MM.1S (cell line): ENCODE data around the gene WNT10A.

Source experiments
- DNase-seq: peaks from one replicate; pipeline ENCODE4 v3.0.0-alpha.2; 2015
- H2AFZ ChIP-seq: fragments of 300-600 bp; sonication (generic); 2 replicates; pipeline ENCODE4 v1.6.0; 2016; ENCODE audit warnings: antibody characterized with exemption, low read length
- H3F3A ChIP-seq: fragments of 300-600 bp; sonication (generic); 2 replicates; pipeline ENCODE4 v1.6.1; 2016; ENCODE audit warnings: mild to moderate bottlenecking, antibody characterized with exemption, low read length, moderate library complexity, mixed read lengths; ENCODE audit not compliant: insufficient read depth
- H3K27ac ChIP-seq: fragments of 300-600 bp; sonication (generic); 2 replicates; pipeline ENCODE4 v1.5.1; 2016; ENCODE audit warnings: mild to moderate bottlenecking, low read length
- H3K27me3 ChIP-seq: fragments of 300-600 bp; sonication (generic); replicated peaks from 2 replicates; pipeline ENCODE4 v1.6.0; 2016; ENCODE audit warnings: low read length; ENCODE audit not compliant: insufficient read depth
- H3K36me3 ChIP-seq: fragments of 300-600 bp; sonication (generic); replicated peaks from 2 replicates; pipeline ENCODE4 v1.6.1; 2016; ENCODE audit warnings: mild to moderate bottlenecking, low read length, mixed read lengths; ENCODE audit not compliant: insufficient read depth
- H3K4me1 ChIP-seq: fragments of 300-600 bp; sonication (generic); 2 replicates; pipeline ENCODE4 v1.6.1; 2016; ENCODE audit warnings: low read length, mixed read lengths
- H3K4me2 ChIP-seq: fragments of 300-600 bp; sonication (generic); 2 replicates; pipeline ENCODE4 v1.6.0; 2016; ENCODE audit warnings: low read depth, low read length
- H3K4me3 ChIP-seq: fragments of 300-600 bp; sonication (generic); 2 replicates; pipeline ENCODE4 v1.5.1; 2016; ENCODE audit warnings: low read length, mixed read lengths
- H3K79me2 ChIP-seq: fragments of 300-600 bp; sonication (generic); 2 replicates; pipeline ENCODE4 v1.6.1; 2016; ENCODE audit warnings: mixed run types, low read length, mixed read lengths
- H3K9ac ChIP-seq: fragments of 300-600 bp; sonication (generic); 2 replicates; pipeline ENCODE4 v1.6.1; 2016; ENCODE audit warnings: low read length, mixed read lengths
- H3K9me2 ChIP-seq: fragments of 300-600 bp; sonication (generic); replicated peaks from 2 replicates; pipeline ENCODE4 v1.6.1; 2016; ENCODE audit warnings: mild to moderate bottlenecking, low read length, mixed read lengths; ENCODE audit not compliant: insufficient read depth
- H3K9me3 ChIP-seq: fragments of 300-600 bp; sonication (generic); replicated peaks from 2 replicates; pipeline ENCODE4 v1.6.1; 2016; ENCODE audit warnings: mild to moderate bottlenecking, low read length, mixed read lengths; ENCODE audit not compliant: insufficient read depth
- H4K20me1 ChIP-seq: fragments of 300-600 bp; sonication (generic); 2 replicates; pipeline ENCODE4 v1.6.1; 2016; ENCODE audit warnings: mild to moderate bottlenecking, low read length, moderate library complexity, mixed read lengths; ENCODE audit not compliant: insufficient read depth
- CTCF ChIP-seq: fragments of 300-600 bp; sonication (generic); IDR thresholded peaks from 2 replicates; pipeline ENCODE4 v1.5.1; 2016; ENCODE audit warnings: antibody characterized with exemption, low read length, mixed read lengths
- EZH2 ChIP-seq: fragments of 300-600 bp; sonication (generic); optimal IDR thresholded peaks from 2 replicates; pipeline ENCODE3; 2017; ENCODE audit warnings: low read depth, mild to moderate bottlenecking, antibody characterized with exemption, low read length, mixed read lengths
- EZH2phosphoT487 ChIP-seq: fragments of 300-600 bp; sonication (generic); IDR thresholded peaks from 2 replicates; pipeline ENCODE4 v1.6.1; 2018; ENCODE audit warnings: antibody characterized with exemption, low read length

The WNT10A gene

GRCh38 chr2:218865999-218866398 is 14.7 kb upstream of the WNT10A start:
- Histone ChIP-seq H2AFZ (no peak overlapping the region), H3K4me3 (no peak overlapping the region), H3K9me2 (no peaks in the 10 kb centered on the region), H3K9ac (no peak overlapping the region), H3K9me3 (no peaks in the 10 kb centered on the region), H3K4me1 (no peaks in the 10 kb centered on the region), H3K27ac (no peak overlapping the region), H3K4me2 (no peak overlapping the region), H4K20me1 (no peaks in the 10 kb centered on the region), H3K36me3 (no peaks in the 10 kb centered on the region), H3K27me3 (peaks cover 11% of the 10 kb centered on the region), H3K79me2 (no peaks in the 10 kb centered on the region), H3F3A (no peaks in the 10 kb centered on the region)
- no peak for TF ChIP-seq EZH2phosphoT487
- TF ChIP-seq EZH2, result no peak
- no peak for TF ChIP-seq CTCF
- DNase-seq, result no peak

- H3K36me3 ChIP-seq, result no peaks in the 10 kb centered on the region
These were observed 12.8 kb upstream of the WNT10A start for GRCh38 chr2:218867900-218868299.

GRCh38 chr2:218869064-218869463 is 11.6 kb upstream of the WNT10A start:
- TF ChIP-seq EZH2phosphoT487 (no peak), EZH2 (no peak), CTCF (no peak)
- H3K27me3 ChIP-seq, result no peaks in the 10 kb centered on the region
- H4K20me1 ChIP-seq, result no peaks in the 10 kb centered on the region
- H3K4me1 ChIP-seq, result no peaks in the 10 kb centered on the region
- H3K4me3 ChIP-seq, result no peak overlapping the region
- H3F3A ChIP-seq, result no peaks in the 10 kb centered on the region
- H3K9me2 ChIP-seq, result no peaks in the 10 kb centered on the region
- H2AFZ ChIP-seq, result no peak overlapping the region
- H3K36me3 ChIP-seq, result no peaks in the 10 kb centered on the region
- no peak overlapping the region for H3K27ac ChIP-seq
- no peaks in the 10 kb centered on the region for H3K9me3 ChIP-seq
- H3K79me2 ChIP-seq, result no peaks in the 10 kb centered on the region
- DNase-seq, result no peak
- no peak overlapping the region for H3K9ac ChIP-seq
- H3K4me2 ChIP-seq, result no peak overlapping the region

More at GRCh38 chr2:218867900-218868299, 12.8 kb upstream of the WNT10A start:
- H3K9me3 ChIP-seq, result no peaks in the 10 kb centered on the region
- no peak overlapping the region for H3K27ac ChIP-seq
- no peak overlapping the region for H2AFZ ChIP-seq
- no peaks in the 10 kb centered on the region for H4K20me1 ChIP-seq
- no peak overlapping the region for H3K9ac ChIP-seq
- no peak overlapping the region for H3K4me3 ChIP-seq
- no peaks in the 10 kb centered on the region for H3K79me2 ChIP-seq
- TF ChIP-seq CTCF (no peak), EZH2 (no peak), EZH2phosphoT487 (no peak)
- no peaks in the 10 kb centered on the region for H3K4me1 ChIP-seq
- H3K4me2 ChIP-seq, result no peak overlapping the region
- no peaks in the 10 kb centered on the region for H3F3A ChIP-seq
- DNase-seq, result no peak
- H3K27me3 ChIP-seq, result no peaks in the 10 kb centered on the region; the same call in 1 of the 2 replicates
- no peaks in the 10 kb centered on the region for H3K9me2 ChIP-seq

GRCh38 chr2:218870984-218871344 is 9.7 kb upstream of the WNT10A start:
- no peaks in the 10 kb centered on the region for H3K4me1 ChIP-seq
- H3K4me2 ChIP-seq, result no peak overlapping the region
- no peaks in the 10 kb centered on the region for H3K36me3 ChIP-seq
- H3K9ac ChIP-seq, result no peak overlapping the region
- H2AFZ ChIP-seq, result no peak overlapping the region
- no peaks in the 10 kb centered on the region for H3F3A ChIP-seq
- H4K20me1 ChIP-seq, result no peaks in the 10 kb centered on the region
- DNase-seq, result no peak
- H3K79me2 ChIP-seq, result no peaks in the 10 kb centered on the region
- no peaks in the 10 kb centered on the region for H3K9me2 ChIP-seq
- H3K27ac ChIP-seq, result no peak overlapping the region
- no peaks in the 10 kb centered on the region for H3K27me3 ChIP-seq
- H3K9me3 ChIP-seq, result no peaks in the 10 kb centered on the region
- H3K4me3 ChIP-seq, result no peak overlapping the region
- TF ChIP-seq EZH2, result no peak
- TF ChIP-seq EZH2phosphoT487, result no peak
- TF ChIP-seq CTCF, result no peak
